Tibial artery (tissue), 4 donors: ENCODE data around the gene SSBP2.

ENCODE experiments used
- DNase-seq, 2 donors: peaks; one replicate each; pipeline ENCODE4 v3.0.0-alpha.2; 2019
- H3K27ac ChIP-seq, 2 donors: fragments of 200-600 bp; sonication (generic) in 1 of 2; 1 replicate in 1 of 2; 2 replicates in 1 of 2; pipeline ENCODE4 v1.5.1; 2018 to 2019; ENCODE audit warnings: mild to moderate bottlenecking in 1 of 2
- H3K27me3 ChIP-seq, 2 donors: fragments of 200-600 bp; sonication (generic) in 1 of 2; one replicate each; pipeline versions ENCODE4 v1.5.1 to v1.6.0; 2016 to 2019
- H3K36me3 ChIP-seq, 3 donors: fragments of 200-600 bp; sonication (generic) in 2 of 3; one replicate each; pipeline ENCODE4 v1.5.1; 2016 to 2019; ENCODE audit warnings: mild to moderate bottlenecking in 2 of 3
- H3K4me1 ChIP-seq, 4 donors: fragments of 200-600 bp; sonication (generic) in 2 of 4; 1 replicate in 3 of 4; 2 replicates in 1 of 4; pipeline ENCODE4 v1.5.1; 2016 to 2019
- H3K4me3 ChIP-seq, 2 donors: fragments of 200-600 bp; sonication (generic) in 1 of 2; 1 replicate in 1 of 2; 2 replicates in 1 of 2; pipeline ENCODE4 v1.5.1; 2018 to 2019; ENCODE audit warnings: mild to moderate bottlenecking in 2 of 2
- H3K9me3 ChIP-seq, 3 donors: fragments of 200-600 bp; sonication (generic) in 1 of 3; one replicate each; pipeline ENCODE4 v1.5.1; 2016 to 2019
- CTCF ChIP-seq, 2 experiments: fragments of 200-600 bp in 1 of 2; fragments of 450-650 bp in 1 of 2; IDR thresholded peaks; one replicate each; pipeline ENCODE4 v1.5.1; 2017 to 2019; ENCODE audit warnings: antibody characterized with exemption in 2 of 2, mild to moderate bottlenecking in 1 of 2, moderate library complexity in 1 of 2
- intact Hi-C: fragments of 100-400 bp; cut with DNase I; formaldehyde crosslinking; loops from one replicate; pipeline ENCODE4 v1.15.0; 2023; ENCODE audit warnings: low total_unique reads

Gene SSBP2

GRCh38 chr5:81694726-81695125 is 56.2 kb downstream of the SSBP2 start:
- Histone ChIP-seq H3K9me3 (peaks cover 0 to 5% (median 4%) of the 10 kb centered on the region in 3 donors), H3K4me3 (no peak overlapping the region), H3K36me3 (peaks cover 0 to 8% (median 5%) of the 10 kb centered on the region in 3 donors), H3K27ac (no peak overlapping the region), H3K27me3 (no peaks in the 10 kb centered on the region), H3K4me1 (peaks cover 0 to 7% (median 0%) of the 10 kb centered on the region in 4 donors)
- TF ChIP-seq CTCF (IDR thresholded peaks at IDR 0.05): no peak
- intact Hi-C loops: no loop called here
- no peak for DNase-seq

GRCh38 chr5:81688215-81688614 is 62.7 kb downstream of the SSBP2 start:
- intact Hi-C loops: no loop called here
- peaks cover 0 to 15% (median 0%) of the 10 kb centered on the region in 3 donors for H3K36me3 ChIP-seq
- H3K9me3 ChIP-seq: peaks cover 0 to 7% (median 4%) of the 10 kb centered on the region in 3 donors
- H3K4me1 ChIP-seq: peaks cover 0 to 9% (median 0%) of the 10 kb centered on the region in 4 donors
- no peak overlapping the region for H3K27ac ChIP-seq
- no peak for TF ChIP-seq CTCF (IDR thresholded peaks at IDR 0.05)
- H3K27me3 ChIP-seq: no peaks in the 10 kb centered on the region
- DNase-seq: no peak
- no peak overlapping the region for H3K4me3 ChIP-seq

GRCh38 chr5:81687292-81687691 is 63.6 kb downstream of the SSBP2 start:
- H3K36me3 ChIP-seq: peaks cover 0 to 7% (median 0%) of the 10 kb centered on the region in 3 donors
- H3K4me3 ChIP-seq: no peak overlapping the region
- no peak for TF ChIP-seq CTCF (IDR thresholded peaks at IDR 0.05)
- H3K27ac ChIP-seq: no peak overlapping the region
- intact Hi-C loops: no loop called here
- no peak for DNase-seq
- peaks cover 0 to 9% (median 0%) of the 10 kb centered on the region in 4 donors for H3K4me1 ChIP-seq
- H3K9me3 ChIP-seq: peaks cover 0 to 7% (median 0%) of the 10 kb centered on the region in 3 donors
- no peaks in the 10 kb centered on the region for H3K27me3 ChIP-seq

GRCh38 chr5:81685471-81685870 is 65.4 kb downstream of the SSBP2 start:
- intact Hi-C loops: no loop called here
- peaks cover 0 to 9% (median 0%) of the 10 kb centered on the region in 4 donors for H3K4me1 ChIP-seq
- H3K36me3 ChIP-seq: peaks cover 0 to 7% (median 0%) of the 10 kb centered on the region in 3 donors
- peaks cover 0 to 3% (median 0%) of the 10 kb centered on the region in 3 donors for H3K9me3 ChIP-seq
- no peak overlapping the region for H3K27ac ChIP-seq
- DNase-seq: no peak
- no peak overlapping the region for H3K4me3 ChIP-seq
- no peak for TF ChIP-seq CTCF (IDR thresholded peaks at IDR 0.05)
- no peaks in the 10 kb centered on the region for H3K27me3 ChIP-seq

GRCh38 chr5:81679885-81680284 is 71.0 kb downstream of the SSBP2 start:
- no peak for DNase-seq
- H3K27ac ChIP-seq: no peak overlapping the region
- no peaks in the 10 kb centered on the region for H3K36me3 ChIP-seq
- intact Hi-C loops: no loop called here
- no peak overlapping the region for H3K4me3 ChIP-seq
- TF ChIP-seq CTCF (IDR thresholded peaks at IDR 0.05): no peak
- no peaks in the 10 kb centered on the region for H3K27me3 ChIP-seq
- H3K9me3 ChIP-seq: no peaks in the 10 kb centered on the region
- H3K4me1 ChIP-seq: peaks cover 0 to 10% (median 0%) of the 10 kb centered on the region in 4 donors

- DNase-seq: no peak
- Histone ChIP-seq H3K4me1 (peaks cover 0 to 22% (median 6%) of the 10 kb centered on the region in 4 donors), H3K4me3 (no peak overlapping the region), H3K36me3 (no peaks in the 10 kb centered on the region), H3K27me3 (no peaks in the 10 kb centered on the region), H3K27ac (no peak overlapping the region), H3K9me3 (no peaks in the 10 kb centered on the region)
- intact Hi-C loops: no loop called here
- TF ChIP-seq CTCF (IDR thresholded peaks at IDR 0.05): no peak
Measured at GRCh38 chr5:81675420-81675819, 75.5 kb downstream of the SSBP2 start.
